ENCODE results near the gene NEK7. TPM values are rescaled to one million over a fixed set of nuclear protein-coding genes. Genes with fewer than 3 reads are reported as not detected.
"Not testable (repeated sequence)": the region's sequence is repeated elsewhere in the genome, so short reads cannot be mapped to it uniquely, and the experiment has no call there.

The NEK7 gene
- total RNA-seq, 1 donor from 2014 or later: 131 TPM

DNA sequence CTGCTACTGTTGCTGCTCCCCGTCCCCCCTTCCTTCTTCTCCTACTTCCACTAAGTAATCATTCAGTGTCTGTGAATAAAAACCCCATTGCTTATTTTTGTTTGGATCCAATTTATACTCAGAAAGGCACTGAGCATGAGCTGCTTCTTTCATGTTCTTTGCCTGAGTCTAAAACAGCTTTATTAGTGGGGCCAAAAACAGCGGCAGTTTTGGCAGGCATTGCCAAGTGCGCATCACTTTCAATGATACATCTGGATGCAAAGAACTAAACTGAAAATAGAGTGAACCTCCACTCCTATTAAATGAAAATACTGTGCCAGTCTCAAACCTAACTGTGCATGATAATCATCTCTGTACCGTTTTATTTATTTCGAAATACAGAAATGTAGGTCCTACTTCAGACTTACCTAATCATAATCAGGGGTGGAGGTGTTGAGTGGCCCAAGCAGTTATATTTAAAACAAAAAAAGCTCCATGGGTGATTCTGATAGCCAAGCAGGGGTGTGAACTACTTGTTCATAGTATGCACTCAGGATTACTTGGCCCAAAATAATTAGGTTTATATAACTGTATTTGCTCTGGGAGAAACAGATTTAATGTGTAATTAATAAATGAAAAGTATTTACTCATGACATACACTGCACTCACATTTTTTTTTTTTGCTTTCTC is 48.4 kb downstream of the NEK7 start:
- DNase-seq: peak; percentile 20

- DNase-seq: no peak
Measured at GRCh38 chr1:198206292-198206691, 49.5 kb downstream of the NEK7 start.

DNA sequence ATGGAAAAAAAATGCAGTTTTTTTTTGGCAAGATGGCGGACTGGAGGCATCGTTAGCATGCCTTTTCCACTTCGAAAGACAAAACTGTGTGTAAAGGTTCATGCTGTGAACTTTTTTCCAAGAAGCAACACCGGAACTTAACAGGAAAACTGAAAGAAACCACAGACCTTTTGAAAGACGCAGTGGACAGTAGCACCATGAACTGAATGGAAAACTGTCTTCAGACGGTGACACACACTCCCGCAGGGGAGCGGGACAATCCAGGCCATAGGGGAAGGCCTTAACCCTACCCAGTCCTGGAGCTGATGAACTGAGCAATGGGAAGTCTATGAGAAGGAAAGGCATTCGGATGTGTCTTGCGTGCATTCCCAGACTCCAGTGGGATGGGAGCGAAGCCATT is 54.9 kb downstream of the NEK7 start:
- no peak for DNase-seq

DNA sequence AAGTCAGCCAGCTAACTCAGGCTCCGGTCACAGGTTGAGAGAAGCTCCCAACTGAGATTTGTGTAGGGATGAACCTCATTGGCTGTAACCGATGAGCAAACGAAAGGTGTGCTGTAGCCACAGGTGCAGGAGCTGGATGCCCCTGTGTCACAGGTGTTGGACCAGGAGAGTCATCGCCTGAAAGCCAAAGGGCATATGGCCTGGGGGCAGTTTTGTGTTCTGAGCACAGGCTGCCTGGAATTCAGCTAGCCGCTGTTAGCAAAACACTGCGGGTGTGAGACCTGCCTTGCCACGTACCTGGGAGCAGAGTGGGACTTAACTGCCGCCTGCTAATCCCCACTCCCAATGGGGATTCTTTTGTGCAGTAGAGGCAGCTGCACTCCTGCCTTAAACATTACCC is 55.3 kb downstream of the NEK7 start:
- DNase-seq: no peak

DNA sequence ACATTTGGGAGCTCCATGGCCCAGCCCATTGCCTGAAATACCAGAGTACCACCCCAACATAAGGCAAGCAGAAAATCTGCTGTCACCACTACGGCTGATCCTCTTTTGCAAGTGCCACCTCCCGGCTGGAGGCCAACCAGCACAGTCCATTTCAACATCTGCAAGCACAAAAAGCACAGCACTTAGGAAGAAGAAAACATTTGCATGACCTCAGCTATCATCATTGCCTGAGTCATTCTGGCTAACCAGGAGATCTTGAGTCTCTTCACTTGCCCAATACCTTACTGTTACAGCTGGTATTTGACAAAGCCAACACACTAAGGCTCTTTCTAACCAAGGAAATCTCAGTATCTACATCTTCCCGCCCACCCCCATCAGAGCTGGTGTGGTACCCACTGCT is 55.9 kb downstream of the NEK7 start:
- DNase-seq: no peak

- no peak for DNase-seq
Measured at GRCh38 chr1:198214924-198215323, 58.1 kb downstream of the NEK7 start.

- no peak for DNase-seq
Measured at GRCh38 chr1:198220428-198220827, 63.6 kb downstream of the NEK7 start.

- not testable (repeated sequence) for DNase-seq
Measured at GRCh38 chr1:198227010-198227409, 70.2 kb downstream of the NEK7 start.

- not testable (repeated sequence) for DNase-seq
Measured at GRCh38 chr1:198227454-198227853, 70.7 kb downstream of the NEK7 start.

- DNase-seq: no peak
Measured at GRCh38 chr1:198228925-198229324, 72.1 kb downstream of the NEK7 start.

DNA sequence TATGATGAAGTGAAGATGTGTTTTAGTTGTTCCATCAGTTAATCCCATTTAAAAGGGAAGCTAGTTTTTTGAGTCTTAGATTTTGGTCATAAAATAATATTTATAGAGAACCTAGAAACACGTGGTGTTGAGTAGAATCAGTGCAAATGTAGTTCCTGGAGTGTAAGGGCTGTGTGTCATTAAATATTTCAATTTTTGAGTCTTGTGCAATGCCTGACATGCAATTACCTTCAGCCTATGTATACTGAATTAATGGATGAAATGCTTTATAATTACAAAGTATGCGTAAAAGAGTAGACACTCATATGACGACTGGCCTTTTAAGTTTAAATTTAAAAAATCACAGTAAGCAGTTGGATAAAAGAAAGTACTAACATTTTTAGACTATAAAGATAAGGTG is 75.0 kb downstream of the NEK7 start:
- no peak for DNase-seq

DNA sequence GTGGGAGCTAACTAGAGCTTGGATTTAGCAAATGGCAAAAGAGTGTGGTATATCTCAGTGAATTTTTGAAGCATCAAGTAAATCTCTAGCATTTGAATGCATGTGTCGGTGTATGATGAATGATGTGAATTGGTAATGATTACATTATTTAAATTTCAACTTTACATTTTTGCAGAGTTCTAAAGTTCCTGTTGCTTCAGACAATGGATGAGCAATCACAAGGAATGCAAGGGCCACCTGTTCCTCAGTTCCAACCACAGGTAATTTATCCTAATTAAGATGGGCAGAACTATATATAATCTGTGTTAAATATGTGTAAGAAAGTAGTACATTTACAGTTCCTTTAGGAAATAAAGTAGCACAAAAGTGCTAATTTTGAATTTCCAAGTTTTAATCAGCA is 75.6 kb downstream of the NEK7 start:
- DNase-seq: no peak

DNA sequence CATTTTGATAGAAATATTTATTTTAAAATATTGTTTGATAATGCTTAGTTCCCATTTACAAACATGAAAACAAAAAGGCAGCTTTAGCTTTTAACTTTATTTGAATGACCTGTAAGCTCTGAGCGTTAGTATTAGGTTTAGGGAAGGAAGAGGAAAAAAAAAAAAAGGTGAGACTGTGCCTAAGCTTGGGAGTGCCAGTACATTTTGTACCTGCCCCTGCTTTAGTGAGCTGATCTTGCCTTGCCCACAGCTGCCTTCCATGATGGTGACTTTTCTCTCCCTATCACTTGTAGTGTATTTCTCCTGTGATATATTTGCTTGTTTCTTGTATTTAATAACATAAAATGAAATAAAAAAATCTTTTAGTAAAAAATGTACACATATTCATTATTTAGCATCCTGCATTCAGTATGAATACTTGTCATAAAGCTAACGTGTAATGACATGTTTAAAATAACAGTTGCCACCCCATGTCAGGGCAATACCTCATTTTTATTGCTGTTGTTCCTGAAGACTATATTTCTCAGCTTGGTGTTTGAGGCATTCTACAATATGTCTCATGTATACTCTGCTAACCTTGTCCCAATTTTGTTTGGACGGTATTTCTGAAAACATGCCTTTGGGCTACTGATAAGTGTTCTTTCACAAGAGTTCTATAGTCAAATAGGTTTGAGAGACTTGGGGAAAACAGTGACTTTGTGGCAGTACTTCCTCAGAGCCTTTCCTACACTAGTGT is 76.3 kb downstream of the NEK7 start:
- no peak for DNase-seq

GRCh38 chr1:198234520-198235251 is 77.9 kb downstream of the NEK7 start:
- DNase-seq: no peak

DNA sequence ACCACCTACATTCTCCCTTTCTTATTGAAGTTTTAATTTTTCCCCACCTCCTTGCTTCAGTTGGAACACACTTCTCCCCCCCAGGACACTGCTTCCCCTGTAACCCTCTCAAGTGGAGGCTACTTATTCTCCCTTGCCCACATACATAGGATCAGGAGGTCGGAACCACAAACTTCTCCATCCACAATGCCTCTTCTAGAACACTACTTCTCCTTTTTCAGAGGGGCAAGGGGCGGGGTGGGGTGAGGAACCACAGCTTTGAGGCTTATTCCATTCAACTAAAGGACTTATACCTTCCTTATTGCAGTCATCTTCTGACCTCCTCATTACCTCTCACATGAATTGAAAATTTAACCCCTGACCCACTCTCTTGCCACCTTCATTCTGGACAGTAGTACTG is 81.3 kb downstream of the NEK7 start:
- DNase-seq: no peak

GRCh38 chr1:198241553-198241952 is 84.8 kb downstream of the NEK7 start:
- DNase-seq: no peak

- DNase-seq: no peak
Measured at GRCh38 chr1:198244772-198245171, 88.0 kb downstream of the NEK7 start.

DNA sequence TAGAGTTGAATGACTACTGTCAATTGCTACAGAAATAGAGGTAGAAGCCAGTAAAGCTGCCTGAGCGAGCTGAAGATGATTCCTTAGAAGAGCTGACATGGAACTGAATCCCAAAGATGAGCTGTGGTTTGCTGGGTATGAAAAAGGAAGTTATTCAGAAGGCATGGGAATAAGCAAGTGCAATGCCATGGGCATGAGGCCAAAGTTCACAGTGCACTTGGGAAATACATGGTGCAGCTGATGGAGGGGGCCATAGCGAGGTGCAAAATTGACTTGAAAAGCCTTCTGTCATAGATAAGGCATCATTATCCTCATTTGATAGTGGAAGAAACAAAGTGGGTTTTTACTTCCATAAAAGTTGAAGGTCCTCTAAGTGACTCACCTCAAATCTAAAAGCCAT is 88.6 kb downstream of the NEK7 start:
- no peak for DNase-seq

DNA sequence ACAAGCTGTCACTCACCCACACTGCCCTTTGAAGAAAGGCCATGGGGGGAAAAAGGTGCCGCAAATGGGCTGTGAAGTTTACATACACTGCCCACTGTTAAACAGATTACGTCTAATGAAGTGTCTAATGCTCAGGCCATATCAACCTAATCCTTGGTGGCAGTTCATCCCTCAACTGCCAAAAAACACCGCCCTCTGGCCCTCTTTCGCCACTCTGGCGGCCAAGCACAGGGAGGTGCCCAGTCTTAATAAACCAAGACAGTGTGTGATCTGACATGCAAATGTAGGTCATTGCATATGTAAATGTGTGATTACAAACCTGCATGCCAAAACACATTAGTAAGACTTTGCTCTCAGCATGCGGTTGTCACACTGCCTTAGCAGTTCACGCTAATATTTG is 89.5 kb downstream of the NEK7 start:
- DNase-seq: no peak

DNA sequence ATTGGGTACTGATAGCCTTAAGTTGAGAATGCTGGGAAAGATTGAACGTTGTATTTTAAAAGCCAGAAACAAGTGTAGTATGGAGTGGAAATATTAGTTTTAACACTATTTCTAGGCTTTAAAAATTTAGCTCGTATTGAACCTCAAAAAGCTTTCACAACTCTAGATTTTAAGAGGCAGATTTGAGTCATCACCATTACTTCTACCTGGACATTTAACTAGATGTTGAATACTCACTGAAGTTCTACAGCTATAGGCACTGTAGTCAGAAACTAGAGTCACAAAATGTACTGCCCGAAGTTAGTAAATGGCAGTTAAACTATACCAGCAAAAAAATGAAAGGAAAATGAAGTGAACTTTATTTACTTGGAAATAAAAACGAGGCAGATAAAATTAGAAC is 96.5 kb downstream of the NEK7 start:
- no peak for DNase-seq

GRCh38 chr1:198253668-198254067 is 96.9 kb downstream of the NEK7 start:
- no peak for DNase-seq

GRCh38 chr1:198254521-198254920 is 97.7 kb downstream of the NEK7 start:
- DNase-seq: no peak

DNA sequence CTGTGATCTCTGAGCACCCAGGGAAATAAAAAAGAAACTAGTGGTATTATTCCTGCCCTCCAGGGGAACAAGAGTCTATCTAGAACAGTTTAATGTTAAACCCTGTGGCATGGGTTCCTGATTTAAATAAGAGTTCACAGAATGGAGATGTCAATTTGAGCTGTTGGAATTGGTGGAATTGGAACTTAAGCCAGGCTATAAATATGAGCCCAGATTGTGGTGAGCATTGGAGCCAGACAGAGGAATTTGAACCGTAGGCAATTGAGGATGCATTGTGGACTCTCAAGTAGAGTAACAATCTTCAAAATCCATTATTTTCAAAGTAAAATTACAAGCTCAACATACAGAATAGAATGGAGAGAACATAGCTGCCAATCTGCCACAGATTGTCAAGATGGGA is 98.2 kb downstream of the NEK7 start:
- no peak for DNase-seq

DNA sequence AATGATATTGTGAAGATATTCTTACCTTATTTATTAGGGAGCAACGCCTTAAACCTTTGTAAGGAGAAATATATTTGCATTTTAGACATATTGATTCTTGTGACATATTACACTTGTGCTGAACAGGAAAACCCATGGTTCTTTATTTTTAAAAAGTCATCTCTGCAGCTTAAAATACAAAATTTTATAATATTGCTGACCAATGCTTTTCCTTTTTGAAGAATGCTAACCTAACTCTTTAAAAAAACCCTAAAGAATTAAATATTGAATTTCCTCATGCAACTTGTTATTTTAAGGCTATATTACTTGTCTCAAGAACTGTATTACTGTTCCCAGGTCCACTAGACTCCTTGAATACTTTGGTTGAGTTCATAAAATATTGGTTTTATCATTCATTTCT is 99.0 kb downstream of the NEK7 start:
- no peak for DNase-seq
